GM18858 (cell line): ENCODE measurements around the gene BMX.

Experiments used
- ATAC-seq: cut with Tn5 transposase; IDR thresholded peaks from one replicate; pipeline ENCODE4 v1.9.1; 2021; ENCODE audit not compliant: unreplicated experiment

Gene BMX

GRCh38 chrX:15505101-15505500 is 4.5 kb downstream of the BMX start:
- ATAC-seq = no peak

GRCh38 chrX:15507005-15507404 is 6.4 kb downstream of the BMX start:
- ATAC-seq = no peak

- ATAC-seq = no peak
These were observed 9.2 kb downstream of the BMX start for GRCh38 chrX:15509845-15510244.

DNA sequence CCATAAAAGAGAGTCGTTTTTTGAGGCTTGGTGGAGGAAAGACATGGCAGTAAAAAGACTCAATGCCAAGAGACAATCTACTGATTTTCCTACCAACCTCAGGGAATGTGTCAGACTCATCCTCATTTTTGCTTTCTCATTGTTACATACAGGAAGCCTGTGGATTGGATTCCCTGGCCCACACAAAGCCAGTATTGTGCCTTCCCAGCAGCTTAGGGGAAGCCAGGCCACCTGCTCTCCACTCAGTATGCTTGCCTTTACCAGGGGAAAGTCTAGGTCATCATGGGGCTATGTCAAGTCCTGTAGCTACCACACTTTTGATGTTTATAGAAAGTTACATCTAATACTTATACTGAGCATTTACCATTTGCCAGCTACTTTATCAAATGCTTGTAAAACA is 11.0 kb downstream of the BMX start:
- no peak for ATAC-seq

DNA sequence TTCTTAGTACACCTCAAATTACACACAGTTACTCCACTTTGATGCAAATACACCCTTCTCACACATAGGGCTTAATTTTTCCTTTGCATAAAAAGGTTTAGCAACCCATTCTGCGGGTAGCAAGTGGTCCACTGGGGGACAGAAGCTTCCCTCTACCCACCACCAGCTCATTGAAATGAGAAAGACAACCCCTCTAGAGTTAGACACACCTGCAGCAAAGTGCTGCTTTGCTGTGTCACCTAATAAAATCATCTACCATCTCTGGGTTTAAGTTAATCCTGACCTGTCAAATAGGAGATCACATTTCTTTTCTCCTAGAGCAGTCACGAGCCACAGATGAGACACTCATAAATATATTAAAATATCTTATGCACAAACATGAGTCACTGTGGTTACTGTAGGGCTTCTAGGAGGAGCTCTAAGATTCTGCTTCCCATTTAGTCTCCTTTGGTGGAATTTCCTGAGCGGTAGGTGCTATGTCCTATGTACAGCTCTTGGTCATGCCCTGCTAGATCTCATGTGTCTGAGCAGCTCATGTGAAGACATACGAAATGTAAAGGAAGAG is 11.9 kb downstream of the BMX start:
- ATAC-seq = no peak

DNA sequence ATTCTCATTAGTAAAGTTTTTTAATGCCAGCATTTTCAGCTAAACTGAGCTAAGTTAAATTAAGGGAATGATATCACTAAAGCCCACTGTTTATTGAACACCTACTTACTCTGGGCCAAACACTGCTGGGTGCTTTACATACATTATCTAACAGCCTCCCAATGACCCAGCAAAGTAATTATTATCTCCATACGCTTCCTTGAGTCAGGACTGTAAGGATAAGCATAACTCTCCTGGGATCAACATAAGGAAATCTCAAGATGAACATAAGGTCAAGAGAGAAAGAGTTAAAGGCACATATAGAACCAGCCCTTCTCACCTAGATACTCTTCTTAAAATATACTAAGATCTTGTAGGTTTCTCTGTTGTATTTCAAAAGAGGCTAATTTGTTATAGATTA is 13.7 kb downstream of the BMX start:
- ATAC-seq = no peak

GRCh38 chrX:15515931-15516330 is 15.3 kb downstream of the BMX start:
- no peak for ATAC-seq

- no peak for ATAC-seq
These were observed 21.9 kb downstream of the BMX start for GRCh38 chrX:15522464-15522863.

DNA sequence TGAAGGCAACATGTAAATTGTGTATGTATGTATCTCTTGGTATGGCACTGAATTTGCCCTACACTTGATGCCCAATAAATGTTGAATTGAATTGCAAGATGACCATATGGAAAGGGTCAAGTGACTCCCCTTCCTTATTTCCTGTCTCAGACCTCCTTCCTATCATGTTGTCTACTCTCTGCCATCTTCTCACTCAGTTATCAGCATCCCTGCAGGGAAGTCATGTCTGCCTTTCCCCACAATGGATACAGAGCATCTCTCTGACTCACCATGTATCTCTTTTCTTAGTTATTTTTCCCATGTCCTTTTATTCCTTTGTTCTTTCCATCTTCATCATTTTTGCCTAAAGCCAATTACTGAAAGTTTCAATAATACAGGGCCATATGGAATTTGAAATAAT is 22.5 kb downstream of the BMX start:
- ATAC-seq = no peak

DNA sequence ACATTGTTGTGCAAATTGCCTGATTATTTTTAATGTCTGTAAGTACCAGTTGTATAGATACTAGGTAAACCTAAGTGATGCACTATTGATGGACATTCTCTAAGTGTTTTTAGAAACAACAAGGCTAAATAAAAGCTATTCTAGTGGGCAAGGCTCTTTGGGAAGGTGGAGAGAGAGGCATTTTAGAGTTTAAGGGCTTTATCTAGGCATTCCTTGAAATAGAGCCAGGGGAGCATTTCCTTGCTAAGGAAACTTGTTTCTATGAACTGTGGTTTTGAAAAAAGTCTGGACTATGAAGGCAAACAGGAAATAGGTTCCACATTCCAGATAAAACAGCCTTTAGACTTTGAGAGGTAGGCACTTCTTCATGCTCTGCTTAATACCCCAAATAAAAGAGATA is 23.8 kb downstream of the BMX start:
- ATAC-seq = no peak

DNA sequence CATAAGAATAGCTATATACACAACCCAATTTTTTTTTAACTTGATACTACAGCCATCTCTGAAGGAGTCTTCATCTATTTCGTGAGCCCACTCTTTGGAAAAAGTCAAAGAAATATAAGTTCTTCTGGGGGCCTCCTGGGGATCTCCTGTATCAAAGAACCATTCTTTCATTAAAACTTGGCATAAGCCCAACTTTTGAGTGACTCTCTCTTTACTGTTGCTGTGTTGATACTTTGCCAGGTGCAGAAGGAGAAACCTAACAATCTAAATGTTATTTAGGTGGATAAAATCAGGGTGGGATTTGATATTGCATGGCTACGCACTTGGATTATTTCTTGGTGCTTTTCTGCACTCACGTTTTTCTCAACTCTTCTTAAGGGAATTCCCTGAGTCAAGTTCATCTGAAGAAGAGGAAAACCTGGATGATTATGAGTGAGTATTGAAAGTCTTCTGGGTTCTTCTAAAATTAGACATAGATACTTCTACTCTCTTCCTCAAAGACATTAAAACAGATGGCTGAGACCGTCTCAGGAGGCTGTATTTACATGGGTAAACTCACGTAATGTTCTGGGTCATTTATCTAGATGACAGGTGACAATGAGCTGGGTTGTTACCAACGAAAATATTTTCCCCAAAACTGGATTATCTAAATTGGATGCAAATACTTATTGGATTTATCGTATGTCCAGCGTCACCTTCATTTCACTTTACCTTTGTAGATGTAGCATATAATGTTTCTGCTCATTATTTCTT is 25.2 kb downstream of the BMX start:
- no peak for ATAC-seq

DNA sequence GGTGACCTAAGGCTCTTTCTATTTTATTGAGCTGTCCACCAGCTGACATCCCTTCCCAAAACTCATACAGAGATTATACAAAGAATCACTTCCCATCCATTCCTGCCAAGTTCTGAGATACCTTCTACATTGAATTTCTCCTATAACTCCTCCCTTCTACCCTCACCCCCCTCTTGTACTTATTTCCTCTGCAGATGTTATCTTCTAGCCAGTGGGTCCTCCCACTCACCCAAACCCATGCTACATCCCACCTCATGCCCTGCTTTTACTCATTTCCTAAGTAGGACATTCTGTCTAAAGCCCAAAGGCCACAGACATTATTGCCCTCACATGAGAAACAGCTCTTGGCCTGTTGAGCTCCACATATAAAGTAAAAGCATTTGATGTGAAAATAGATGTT is 28.6 kb downstream of the BMX start:
- no peak for ATAC-seq

GRCh38 chrX:15530318-15530717 is 29.7 kb downstream of the BMX start:
- ATAC-seq = no peak

GRCh38 chrX:15546745-15547144 is 46.1 kb downstream of the BMX start:
- no peak for ATAC-seq

- ATAC-seq = no peak
These were observed 46.7 kb downstream of the BMX start for GRCh38 chrX:15547356-15547755.

- ATAC-seq = no peak
These were observed 48.8 kb downstream of the BMX start for GRCh38 chrX:15549189-15550012.

DNA sequence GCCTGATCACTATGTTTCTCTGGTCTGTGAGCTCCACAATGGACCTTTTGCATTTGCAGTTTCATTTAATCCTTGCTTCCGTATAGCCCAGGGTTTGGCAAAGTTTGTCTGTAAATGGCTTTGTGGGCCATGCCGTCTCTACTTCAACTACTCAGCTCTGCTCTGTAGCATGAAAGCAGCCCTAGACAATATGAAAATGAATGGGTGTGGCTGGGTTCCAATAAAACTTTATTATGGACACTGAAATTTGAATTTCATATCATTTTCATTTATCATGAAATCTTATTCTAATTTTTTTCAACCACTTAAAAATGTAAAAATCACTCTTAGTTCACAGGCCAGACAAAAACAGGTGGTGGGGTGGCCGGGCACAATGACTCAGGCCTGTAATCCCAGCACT is 58.6 kb downstream of the BMX start:
- no peak for ATAC-seq

GRCh38 chrX:15560924-15561323 is 60.3 kb downstream of the BMX start:
- no peak for ATAC-seq

- no peak for ATAC-seq
These were observed 62.4 kb downstream of the BMX start for GRCh38 chrX:15563056-15563455.

DNA sequence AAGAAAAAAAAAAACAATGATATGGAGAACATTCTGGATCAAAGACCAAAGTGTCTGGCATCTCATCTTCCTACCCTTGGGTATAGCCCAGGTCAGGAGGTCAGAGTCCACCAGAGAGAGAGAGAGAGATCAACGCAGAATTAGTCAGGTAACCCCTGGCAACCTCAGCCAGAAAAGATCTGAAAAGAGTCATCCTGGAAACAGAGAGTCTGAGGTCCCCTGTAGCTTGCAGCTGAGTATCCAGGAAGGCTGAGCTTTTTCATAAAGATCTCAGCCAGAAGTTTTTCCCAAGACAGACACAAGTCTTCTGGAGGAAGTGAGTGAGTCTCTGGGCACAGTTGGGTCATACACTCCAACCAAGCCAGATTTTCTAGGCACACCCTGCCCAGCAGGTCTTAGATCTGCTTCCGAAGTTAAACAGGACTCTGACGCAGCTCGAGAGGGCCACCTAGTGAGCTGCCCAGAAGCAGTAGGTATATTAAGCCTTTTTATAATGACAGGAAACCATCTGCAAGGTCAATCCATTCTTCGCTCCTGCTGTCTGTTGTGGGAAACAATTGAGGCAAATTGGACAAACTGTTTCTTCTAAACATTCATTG is 64.5 kb downstream of the BMX start:
- no peak for ATAC-seq

- no peak for ATAC-seq
These were observed 65.6 kb downstream of the BMX start for GRCh38 chrX:15566244-15566643.

DNA sequence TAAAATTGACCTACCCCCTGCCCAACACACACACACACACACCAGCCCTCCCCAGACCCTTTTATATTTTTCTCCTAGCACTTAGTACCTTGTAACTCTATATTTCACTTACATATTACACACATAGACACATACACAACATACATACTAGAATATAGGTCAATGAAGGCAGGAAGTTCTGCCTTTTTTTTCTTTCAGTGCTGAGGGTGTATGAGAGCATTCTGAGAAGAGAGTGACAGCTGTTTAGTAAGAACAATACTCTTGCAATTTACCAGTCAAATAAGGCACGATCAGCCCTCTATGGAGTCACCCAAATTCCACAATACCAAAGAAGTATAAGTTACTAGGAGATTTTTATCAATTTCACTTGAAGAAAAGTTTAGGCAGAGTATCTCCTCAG is 66.7 kb downstream of the BMX start:
- ATAC-seq = no peak
